Adrenal gland (tissue), 12 donors: ENCODE results near the gene PMP22. TPM values are rescaled to one million over a fixed set of nuclear protein-coding genes. Genes with fewer than 3 reads are reported as not detected.

Experiments used
- DNase-seq, 7 donors: peaks; one replicate each; pipeline ENCODE4 v3.0.0-alpha.2; 2019 to 2020
- H3K27ac ChIP-seq, 5 donors: fragments of 200-600 bp; sonication (generic) in 4 of 5; 1 replicate in 3 of 5; 2 replicates in 2 of 5; pipeline versions ENCODE4 v1.5.1 to v1.8.0; 2016 to 2020; ENCODE audit warnings: mild to moderate bottlenecking in 1 of 5
- H3K27me3 ChIP-seq: fragments of 200-600 bp; 2 replicates; pipeline ENCODE4 v1.8.0; 2021
- H3K36me3 ChIP-seq, 2 donors: fragments of 200-600 bp; replicated peaks in 1 of 2; 1 replicate in 1 of 2; 2 replicates in 1 of 2; pipeline versions ENCODE4 v1.5.1 to v1.8.0; 2018 to 2022
- H3K4me1 ChIP-seq, 2 donors: fragments of 200-600 bp; replicated peaks in 1 of 2; 1 replicate in 1 of 2; 2 replicates in 1 of 2; pipeline versions ENCODE4 v1.5.1 to v1.8.0; 2018 to 2021
- H3K4me3 ChIP-seq, 4 donors: fragments of 200-600 bp; sonication (generic) in 3 of 4; one replicate each; pipeline ENCODE4 v1.5.1; 2016 to 2018
- H3K9me3 ChIP-seq, 3 donors: fragments of 200-600 bp; sonication (generic) in 1 of 3; replicated peaks in 1 of 3; 1 replicate in 2 of 3; 2 replicates in 1 of 3; pipeline versions ENCODE4 v1.5.1 to v1.8.0; 2016 to 2021
- CTCF ChIP-seq, 6 experiments: fragments of 450-650 bp in 4 of 6; fragments of 200-600 bp in 2 of 6; sonication (generic) in 1 of 6; IDR thresholded peaks; 1 replicate in 5 of 6; 2 replicates in 1 of 6; pipeline versions ENCODE4 v1.5.1 to v1.8.0; 2016 to 2021; ENCODE audit warnings: antibody characterized with exemption in 6 of 6, mild to moderate bottlenecking in 2 of 6, moderate library complexity in 1 of 6
- POLR2A ChIP-seq, 2 donors: fragments of 450-650 bp; IDR thresholded peaks; one replicate each; pipeline ENCODE4 v1.6.1; 2017; ENCODE audit warnings: antibody characterized with exemption in 2 of 2, mild to moderate bottlenecking in 2 of 2, moderate library complexity in 1 of 2
- WGBS, 4 donors: extraction: QIAGEN DNeasy Blood & Tissue Kit in 2 of 4; methylation state at CpG; one replicate each; pipeline versions ENCODE4 v1.1.5 to v1.1.7; 2013 to 2017; 5-methylcytosine and 5-hydroxymethylcytosine counted together
- intact Hi-C, 2 donors: fragments of 100-400 bp; cut with DNase I; formaldehyde crosslinking; loops; one replicate each; pipeline versions ENCODE4 v1.14.1 to v1.15.0; 2022 to 2023
- polyA plus RNA-seq, 3 donors: library from polyadenylated mRNA; stranded (reverse); fragments of 200-250 nt in 2 of 3; fragments of 350-450 nt in 1 of 3; fragmentation: Illumina TruSeq in 1 of 3; extraction: RNeasy Lipid Tissue Mini Kit (QIAGEN cat#74804) in 1 of 3; gene quantifications; one replicate each; pipeline ENCODE4 v1.2.3, GENCODE V29; 2013 to 2014
- total RNA-seq, 9 donors: library from RNA; depleted of rRNA in 4 of 9; stranded (reverse); fragments of >200 nt in 4 of 9; fragments of 120-200 nt in 1 of 9; fragmentation: NEBNext Ultra II Directional in 1 of 9; extraction: Animal tissue kit (Norgen Biotek cat#: 25700) in 1 of 9; gene quantifications; one replicate each; pipeline versions ENCODE4 v1.1.0 to v1.2.4, GENCODE V29; 2013 to 2023
- donor health status: healthy with polysubstance abuse.
- donor health status: Bipolar disorder and iron deficiency.
- donor health status: DM: yes; HTN: yes; CAD: no.
- donor health status: DM: no; HTN: no; CAD: no.
- donor health status: DM: no; HTN: no; CAD: no.
- donor health status: DM: yes; HTN: yes; CAD: no.

Gene PMP22
- total and polyA plus RNA-seq, 12 donors, result 17.1 to 142 (median 71.4) TPM

GRCh38 chr17:15237106-15237425, 28.1 kb downstream of the PMP22 start:
- Histone ChIP-seq H3K4me3 (no peak overlapping the region), H3K36me3 (peaks cover 0 to 54% of the 10 kb centered on the region in 2 donors), H3K27ac (no peak overlapping the region), H3K27me3 (no peaks in the 10 kb centered on the region), H3K4me1 (peaks cover 9 to 46% of the 10 kb centered on the region in 2 donors), H3K9me3 (no peaks in the 10 kb centered on the region)
- WGBS, 4 donors, result 94 to 100% (median 98%) methylated on average over 2 of the region's 2 CpGs
- intact Hi-C loops, result no loop called here
- no peak for DNase-seq
- TF ChIP-seq CTCF (IDR thresholded peaks at IDR 0.05) (no peak), POLR2A (IDR thresholded peaks at IDR 0.05) (no peak)

- peaks cover 9 to 46% of the 10 kb centered on the region in 2 donors for H3K4me1 ChIP-seq
- no peak for DNase-seq
- intact Hi-C loops, result no loop called here
- WGBS, 4 donors, result 72 to 76% (median 72%) methylated on average over 10 of the region's 10 CpGs
- no peak overlapping the region for H3K27ac ChIP-seq
- no peaks in the 10 kb centered on the region for H3K27me3 ChIP-seq
- H3K9me3 ChIP-seq, result no peaks in the 10 kb centered on the region
- peaks cover 0 to 60% of the 10 kb centered on the region in 2 donors for H3K36me3 ChIP-seq
- TF ChIP-seq POLR2A (IDR thresholded peaks at IDR 0.05) (no peak), CTCF (IDR thresholded peaks at IDR 0.05) (no peak)
- no peak overlapping the region for H3K4me3 ChIP-seq
Measured at GRCh38 chr17:15236281-15237105, 28.6 kb downstream of the PMP22 start.

GRCh38 chr17:15233971-15234370, 31.2 kb downstream of the PMP22 start:
- intact Hi-C loops, result no loop called here
- no peaks in the 10 kb centered on the region for H3K27me3 ChIP-seq
- peaks cover 0 to 78% of the 10 kb centered on the region in 2 donors for H3K36me3 ChIP-seq
- H3K4me3 ChIP-seq, result no peak overlapping the region
- peaks cover 9 to 41% of the 10 kb centered on the region in 2 donors for H3K4me1 ChIP-seq
- DNase-seq, result no peak
- 94 to 97% (median 96%) methylated on average over 7 of the region's 7 CpGs for WGBS, 4 donors
- no peak for TF ChIP-seq CTCF (IDR thresholded peaks at IDR 0.05)
- no peak for TF ChIP-seq POLR2A (IDR thresholded peaks at IDR 0.05)
- H3K27ac ChIP-seq, result no peak overlapping the region
- no peaks in the 10 kb centered on the region for H3K9me3 ChIP-seq

- intact Hi-C loops, result no loop called here
- TF ChIP-seq POLR2A (IDR thresholded peaks at IDR 0.05) (no peak), CTCF (IDR thresholded peaks at IDR 0.05) (peak in 1 of 6 experiments; percentile 17)
- peak in 2 of 7 donors; percentile 23 to 30 for DNase-seq
- Histone ChIP-seq H3K9me3 (no peaks in the 10 kb centered on the region), H3K27ac (no peak overlapping the region), H3K4me3 (no peak overlapping the region), H3K36me3 (peaks cover 0 to 71% of the 10 kb centered on the region in 2 donors), H3K27me3 (no peaks in the 10 kb centered on the region), H3K4me1 (peaks cover 9 to 41% of the 10 kb centered on the region in 2 donors)
- 70 to 75% (median 74%) methylated on average over 4 of the region's 4 CpGs for WGBS, 4 donors
Measured at GRCh38 chr17:15233022-15233805, 31.9 kb downstream of the PMP22 start.
